Spleen (tissue), 7 donors: ENCODE measurements around the gene FOXM1.
A peak's percentile ranks its signal among the peaks of the same experiment; 100 is the strongest.

ENCODE experiments used
- CTCF ChIP-seq, 11 experiments: fragments of 200-600 bp in 7 of 11; fragments of 450-650 bp in 4 of 11; sonication (generic) in 4 of 11; IDR thresholded peaks in 8 of 11; conservative IDR thresholded peaks in 3 of 11; 1 replicate in 7 of 11; 2 replicates in 4 of 11; pipeline versions ENCODE4 v1.4.0 to v1.8.0; 2016 to 2021; ENCODE audit warnings: antibody characterized with exemption in 11 of 11, inconsistent platforms in 4 of 11, mild to moderate bottlenecking in 1 of 11
- POLR2A ChIP-seq, 3 donors: fragments of 450-650 bp; IDR thresholded peaks; one replicate each; pipeline ENCODE4 v1.5.1; 2017; ENCODE audit warnings: antibody characterized with exemption in 3 of 3, mild to moderate bottlenecking in 1 of 3
- donor health status: DM: no; HTN: no; CAD: no; lungs with moderate emphysema.
- donor health status: DM: no; HTN: no; CAD: no.
- donor health status: DM: no; HTN: no; CAD: no.

GRCh38 chr12:2890388-2891239 is 13.6 kb upstream of the FOXM1 start, which contains the start of gene TULP3:
- TF ChIP-seq POLR2A (IDR thresholded peaks at IDR 0.05) = peak in 1 of 3 donors; percentile 71
- TF ChIP-seq CTCF (IDR thresholded peaks at IDR 0.05 in 8 of 11, conservative IDR thresholded peaks at IDR 0.05 in 3 of 11) = peak in 4 of 11 experiments; percentile 23 to 32 (median 26)
